SKM-1 (cell line): ENCODE results near the gene SNX9.

Experiments used
- DNase-seq: peaks from one replicate; lab custom pipeline; 2025; ENCODE audit not compliant: unreplicated experiment; lab: John Stamatoyannopoulos, UW

SNX9 gene

DNA sequence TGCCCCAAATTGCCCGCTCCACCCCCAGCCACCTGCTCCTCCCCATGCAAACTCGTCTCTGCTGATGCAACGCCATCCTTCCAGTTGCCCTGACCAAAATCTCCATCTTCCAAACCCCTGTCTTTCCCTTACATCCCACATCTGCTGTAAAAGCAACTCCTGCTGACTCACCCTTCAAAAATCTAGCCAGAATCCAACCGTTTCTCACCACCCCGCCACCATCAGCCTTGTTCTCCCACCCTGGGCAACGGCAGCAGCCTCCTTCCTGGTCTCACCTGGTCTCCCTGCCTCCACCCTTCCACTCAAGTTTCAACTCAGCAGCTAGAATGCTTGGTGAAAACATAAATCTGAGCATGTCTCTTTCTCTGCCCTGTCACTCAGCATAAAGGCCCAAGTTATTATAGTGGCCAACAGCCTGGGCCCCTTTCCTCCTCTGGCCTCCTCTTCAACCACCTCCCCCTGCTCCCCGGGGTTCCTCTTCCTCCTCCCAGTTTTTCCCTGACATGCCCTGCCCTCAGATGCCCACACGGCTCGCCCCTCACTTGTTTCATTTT is 151.4 kb downstream of the SNX9 start:
- no peak for DNase-seq

DNA sequence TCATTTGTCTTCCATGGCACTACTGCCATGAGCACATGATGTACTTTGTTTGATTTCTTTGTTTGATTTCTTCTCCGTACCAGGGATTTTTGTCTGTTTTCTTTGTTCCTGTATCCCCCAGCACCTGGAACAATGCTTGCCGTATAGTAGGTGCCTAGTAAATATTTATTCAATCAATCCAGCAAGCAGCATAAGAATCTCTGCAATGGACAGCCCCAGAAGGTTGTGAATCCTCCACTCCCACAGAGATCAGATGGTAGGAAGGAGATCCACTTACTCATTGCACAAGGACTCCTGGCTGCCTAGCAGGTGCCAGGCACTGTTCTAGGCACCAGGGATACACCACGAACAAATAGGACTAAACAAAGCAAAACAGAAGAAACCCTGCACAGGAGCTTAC is 151.9 kb downstream of the SNX9 start:
- DNase-seq: no peak

DNA sequence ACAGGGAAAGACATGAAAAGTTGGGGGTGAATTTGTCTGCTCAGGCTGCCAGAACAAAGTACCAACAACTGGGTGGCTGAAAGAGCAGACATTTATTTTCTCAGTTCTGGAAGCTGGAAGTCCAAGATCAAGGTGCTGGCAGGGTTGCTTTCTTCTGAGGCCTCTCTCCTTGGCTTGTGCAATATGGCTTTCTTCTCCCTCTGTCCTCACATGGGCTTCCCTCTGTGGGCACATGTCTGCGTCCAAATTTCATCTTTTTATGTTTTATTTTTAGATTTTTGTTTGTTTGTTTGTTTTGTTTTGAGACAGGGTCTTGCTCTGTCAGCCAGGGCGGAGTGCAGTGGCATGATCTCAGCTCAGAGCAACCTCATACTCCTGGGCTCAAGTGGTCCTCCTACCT is 152.4 kb downstream of the SNX9 start:
- no peak for DNase-seq

DNA sequence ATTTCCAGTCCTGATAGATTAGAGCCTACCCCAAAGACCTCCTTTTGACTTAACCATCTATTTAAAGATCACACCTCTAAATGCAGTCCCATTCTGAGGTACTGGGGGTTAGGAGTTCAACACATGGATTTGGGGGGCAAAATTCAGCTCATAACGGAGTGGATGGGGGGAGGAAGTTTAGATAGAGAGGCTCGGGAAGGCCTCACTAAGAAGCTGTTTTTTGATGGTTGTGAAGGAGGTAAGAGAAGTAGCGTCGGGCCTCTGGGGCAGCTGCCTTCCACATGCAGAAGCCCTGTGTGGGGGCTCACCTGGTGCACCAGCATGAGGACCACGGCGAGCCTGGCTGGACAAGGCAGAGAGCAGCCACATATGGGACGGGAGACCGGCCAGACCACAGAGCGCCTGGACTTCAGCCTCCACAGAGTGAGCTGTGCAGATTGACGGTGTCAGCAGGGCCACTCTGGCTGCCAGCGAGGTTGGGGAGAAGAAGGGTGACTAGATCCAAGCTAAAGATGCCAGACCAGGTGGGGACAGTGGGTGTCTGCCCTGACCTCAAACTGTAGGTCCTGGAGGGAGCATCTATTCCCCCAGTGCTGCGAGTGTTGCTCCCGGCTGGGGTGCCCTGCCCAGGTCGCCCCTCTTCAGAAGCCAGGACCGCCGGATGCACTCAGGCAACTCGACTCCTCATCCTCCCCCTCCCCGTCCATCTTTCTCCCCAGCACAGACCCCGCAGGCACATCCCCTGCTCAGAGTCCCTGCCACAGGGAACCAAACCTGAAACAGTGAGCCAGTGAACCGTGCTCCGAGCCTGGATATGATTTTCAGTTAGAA is 153.5 kb downstream of the SNX9 start:
- DNase-seq: no peak

DNA sequence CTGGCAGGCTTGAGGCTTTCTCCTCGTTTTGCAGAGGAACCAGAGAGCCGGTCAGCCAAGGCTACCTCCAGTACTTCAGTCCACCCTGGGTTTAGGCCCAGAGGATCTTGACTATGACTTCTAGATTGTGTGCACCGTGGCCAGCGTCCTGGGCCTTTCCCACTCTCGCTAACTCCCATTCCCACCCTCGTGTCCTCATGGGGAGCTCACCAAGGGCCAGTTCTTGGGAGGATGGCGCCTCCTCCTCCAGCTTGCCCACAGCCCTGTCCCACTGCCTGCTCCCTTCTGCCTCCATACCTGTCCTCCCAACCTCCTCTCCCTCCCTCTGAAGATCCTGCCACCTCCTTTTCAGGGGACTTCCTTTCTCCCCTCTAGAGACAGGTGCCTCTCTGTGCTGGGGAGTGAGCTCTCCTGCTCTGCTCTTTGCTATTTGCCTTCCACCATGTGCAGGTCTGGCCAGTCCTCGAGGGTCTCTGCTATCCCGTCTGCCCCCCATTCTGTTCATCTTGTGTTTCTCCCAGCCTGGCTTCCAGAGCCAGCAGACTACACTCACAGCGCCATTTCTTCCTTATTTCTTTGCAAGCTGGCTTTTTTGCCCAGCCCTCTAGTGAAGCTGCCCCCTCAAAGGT is 154.2 kb downstream of the SNX9 start:
- DNase-seq: no peak

DNA sequence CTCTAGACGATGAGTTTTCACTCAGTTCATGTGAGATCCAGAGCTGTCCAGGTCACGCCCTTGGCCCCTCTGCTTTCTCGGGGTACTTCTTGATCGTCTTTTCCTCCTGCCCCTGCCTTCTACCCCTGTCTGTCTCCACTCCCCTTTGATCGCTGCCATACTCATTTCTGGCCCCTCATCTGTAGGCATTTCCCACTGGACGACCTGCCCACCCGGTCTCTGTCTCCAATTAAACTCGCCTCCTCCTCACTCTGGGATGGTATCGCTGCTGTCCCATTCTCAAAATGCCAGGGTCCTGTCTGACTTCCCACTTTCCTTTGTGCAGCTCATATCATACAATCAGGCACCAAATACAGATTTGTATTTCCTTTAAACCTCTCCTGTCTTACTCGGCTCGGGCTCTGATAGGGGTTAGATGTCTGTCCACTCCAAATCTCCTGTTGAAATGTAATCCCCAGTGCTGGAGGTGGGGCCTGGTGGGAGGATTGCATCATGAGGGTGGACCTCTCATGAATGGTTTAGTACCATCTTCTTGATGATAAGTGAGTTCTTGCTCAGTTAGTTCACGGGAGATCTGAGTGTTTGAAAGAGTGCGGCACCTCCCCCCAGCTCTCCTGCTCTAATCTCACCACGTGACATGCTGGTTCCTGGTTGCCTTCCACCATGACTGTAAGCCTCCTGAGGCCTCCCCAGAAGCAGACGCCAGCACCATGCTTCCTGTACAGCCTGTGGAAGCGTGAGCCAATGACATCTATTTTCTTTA is 155.2 kb downstream of the SNX9 start:
- DNase-seq: no peak

DNA sequence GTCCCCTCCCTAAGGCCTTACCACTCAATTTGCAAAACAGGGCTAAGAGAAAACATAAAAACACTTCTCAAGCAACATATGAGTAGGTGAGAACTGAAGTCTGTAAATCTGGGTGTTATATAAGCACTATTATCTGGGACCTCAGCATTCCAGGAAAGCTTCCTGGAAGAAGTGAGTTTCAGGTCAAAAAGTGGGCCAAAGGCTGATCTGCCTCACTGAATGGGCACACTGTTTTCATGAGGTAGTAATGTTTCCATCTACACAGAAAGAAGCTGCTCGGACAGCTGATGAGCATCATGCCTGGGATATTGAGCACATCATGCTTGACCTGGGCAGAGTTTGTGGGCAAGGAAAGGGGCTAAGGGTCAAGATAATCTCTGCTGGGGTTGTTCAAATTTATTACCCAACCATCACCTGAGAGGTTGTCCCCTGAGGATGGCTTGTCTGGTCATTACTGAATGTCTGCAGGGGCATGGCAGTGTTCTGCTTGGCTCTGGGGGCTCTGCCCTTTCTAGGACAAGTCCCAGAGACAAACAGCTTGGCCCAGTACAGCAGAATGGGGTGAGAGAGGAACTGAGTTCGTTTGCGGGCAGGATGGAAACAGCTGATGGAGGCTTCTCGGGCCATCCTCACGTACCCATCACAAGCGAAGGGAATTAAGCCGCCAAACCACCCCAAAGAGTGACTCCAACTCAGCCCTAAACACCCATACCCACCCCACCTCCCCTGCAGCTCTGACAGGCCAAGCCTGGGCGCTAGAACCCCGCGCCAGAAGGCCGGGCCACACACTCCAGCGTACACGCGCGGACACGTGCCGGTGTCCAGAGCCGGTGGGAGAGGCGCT is 157.5 kb downstream of the SNX9 start:
- no peak for DNase-seq

DNA sequence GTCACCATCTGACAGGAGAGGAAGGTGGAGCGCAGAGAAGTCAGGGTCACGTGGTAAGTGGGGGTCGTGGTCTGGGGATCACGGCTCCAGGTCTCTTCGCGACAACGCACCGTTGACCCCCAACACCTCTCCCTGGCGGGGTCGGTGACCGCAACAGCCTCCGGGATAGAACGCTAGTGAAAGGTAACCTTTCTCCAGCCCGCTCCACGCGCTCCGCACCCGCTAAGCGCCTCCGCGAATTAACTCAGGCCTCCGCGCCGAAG is 158.0 kb downstream of the SNX9 start:
- no peak for DNase-seq

DNA sequence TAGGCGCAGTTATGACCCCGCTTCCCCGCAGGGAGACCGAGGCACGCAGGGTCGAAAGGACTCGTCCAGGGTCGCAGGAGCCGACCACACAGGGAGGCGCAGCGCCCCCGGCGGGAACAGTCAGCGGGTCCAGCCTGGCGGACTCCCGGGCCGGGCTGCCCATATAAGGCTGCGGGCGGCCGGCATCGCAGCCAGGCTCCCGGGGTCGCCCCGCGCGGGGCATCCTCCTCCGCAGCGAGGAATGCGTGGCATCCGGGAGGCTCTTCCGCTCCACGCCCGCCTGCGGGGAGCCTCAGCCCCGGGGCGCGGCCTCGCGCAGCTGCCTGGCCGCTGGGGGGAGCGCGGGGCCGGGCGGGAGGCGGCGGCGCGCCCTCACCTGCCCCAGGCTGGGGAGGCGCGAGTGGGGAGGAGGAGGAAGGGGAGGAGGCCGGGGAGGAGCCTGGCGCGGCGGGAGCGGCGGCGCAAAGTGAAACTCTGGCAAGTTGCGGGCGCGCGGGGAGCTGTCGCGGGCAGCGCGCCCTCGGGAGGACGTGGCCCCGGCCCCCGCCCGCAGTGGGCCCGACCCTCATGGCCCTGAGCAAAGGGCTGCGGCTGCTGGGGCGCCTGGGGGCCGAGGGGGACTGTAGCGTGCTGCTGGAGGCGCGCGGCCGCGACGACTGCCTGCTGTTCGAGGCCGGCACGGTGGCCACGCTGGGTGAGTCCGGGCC is 158.5 kb downstream of the SNX9 start, which contains the start of gene SYNJ2:
Gene SYNJ2 (plus strand): TSS at position 469 of the 707 bp plus-strand sequence. CDS start 99 bp downstream, at position 568.
- peak; percentile 32 for DNase-seq

DNA sequence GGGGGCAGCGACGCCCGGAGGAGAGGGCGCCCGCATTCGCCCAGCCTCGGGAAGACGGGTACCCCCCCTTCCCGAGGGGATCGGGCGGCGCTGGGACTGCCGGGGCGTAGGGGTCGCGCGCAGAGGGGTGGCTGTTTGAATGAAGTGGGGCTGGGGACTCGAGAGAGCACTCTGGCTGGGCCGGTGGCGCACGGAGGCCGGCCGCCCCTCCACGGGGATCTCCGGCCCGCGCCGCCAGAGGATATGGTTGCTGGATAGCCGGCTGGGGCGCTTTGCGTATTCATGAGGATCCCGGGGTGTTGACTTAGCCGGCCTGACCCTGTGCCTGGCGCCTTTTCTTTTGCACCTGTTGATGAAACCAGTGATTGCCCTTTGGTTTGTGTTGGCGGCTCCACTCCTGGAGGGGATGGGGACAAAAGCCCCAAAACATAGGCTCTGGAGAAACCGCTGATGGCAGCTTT is 159.1 kb downstream of the SNX9 start:
- DNase-seq: no peak

DNA sequence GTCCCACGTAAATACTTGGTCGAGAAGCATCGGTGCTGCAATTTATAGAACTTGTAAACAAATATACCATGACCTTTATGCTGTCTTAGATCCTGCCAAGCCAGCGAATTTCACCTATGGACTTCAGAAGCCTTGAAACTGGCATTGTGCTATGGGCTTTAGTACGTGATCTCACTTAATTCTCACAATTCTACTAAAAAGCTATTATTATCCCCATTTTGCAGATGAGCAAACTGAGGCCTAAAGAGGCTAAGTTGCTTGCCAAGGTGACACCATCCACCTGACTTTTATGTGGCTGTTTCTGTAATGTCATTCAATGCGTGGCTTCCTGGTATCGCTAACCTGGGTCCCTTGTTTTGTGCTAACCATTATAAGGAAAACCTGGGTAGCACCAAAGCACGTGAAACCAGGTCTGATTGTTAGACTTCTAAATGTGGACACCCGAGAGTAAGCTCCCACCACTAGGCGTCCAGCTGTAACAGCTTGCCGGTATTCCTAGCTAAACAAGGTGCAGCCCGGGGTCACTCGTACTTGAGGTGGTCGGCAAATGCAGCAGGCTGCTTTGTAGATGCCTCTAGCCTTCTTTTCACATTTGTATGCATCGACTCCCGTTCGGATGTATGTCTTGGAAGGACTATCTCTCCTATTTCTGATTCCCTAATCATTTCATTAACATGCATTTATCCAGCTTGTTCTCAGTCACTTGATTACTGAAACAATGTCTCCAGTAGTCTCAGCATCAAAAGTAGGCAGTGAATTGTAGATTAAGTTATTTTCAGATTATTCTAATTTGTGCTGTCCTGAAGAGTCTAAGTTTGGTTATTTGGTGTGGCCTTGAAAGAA is 159.7 kb downstream of the SNX9 start:
- DNase-seq: no peak

DNA sequence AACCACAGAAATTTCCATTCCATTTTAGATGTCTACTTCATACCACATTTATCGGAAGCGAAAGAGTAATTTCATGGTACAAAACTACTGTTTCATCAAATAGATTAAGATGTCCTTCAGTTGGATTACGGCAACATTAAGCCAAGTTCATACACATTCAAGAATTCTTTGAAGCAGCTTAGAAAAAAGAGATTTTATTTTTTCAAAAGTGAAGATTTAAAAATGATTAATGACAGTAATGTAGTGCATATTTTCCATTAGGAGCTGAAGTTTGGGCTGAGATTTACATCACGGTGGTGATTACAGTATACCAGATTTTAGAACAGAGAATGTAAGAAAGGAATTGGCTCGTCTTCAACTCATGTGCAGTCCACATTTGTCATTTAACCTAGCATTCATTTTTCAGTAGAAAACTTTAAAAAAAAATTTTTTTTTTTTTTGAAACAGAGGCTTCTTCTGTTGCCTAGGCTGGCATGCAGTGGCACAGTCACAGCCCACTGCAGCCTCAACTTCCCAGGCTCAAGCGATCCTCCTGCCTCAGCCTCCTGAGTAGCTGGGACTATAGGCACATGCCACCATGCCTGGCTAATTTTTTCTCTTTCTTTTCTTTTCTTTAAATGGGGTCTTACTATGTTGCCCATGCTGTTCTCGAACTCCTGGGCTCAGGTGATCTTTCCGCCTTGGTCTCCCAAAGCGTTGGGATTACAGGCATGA is 160.5 kb downstream of the SNX9 start:
- no peak for DNase-seq

DNA sequence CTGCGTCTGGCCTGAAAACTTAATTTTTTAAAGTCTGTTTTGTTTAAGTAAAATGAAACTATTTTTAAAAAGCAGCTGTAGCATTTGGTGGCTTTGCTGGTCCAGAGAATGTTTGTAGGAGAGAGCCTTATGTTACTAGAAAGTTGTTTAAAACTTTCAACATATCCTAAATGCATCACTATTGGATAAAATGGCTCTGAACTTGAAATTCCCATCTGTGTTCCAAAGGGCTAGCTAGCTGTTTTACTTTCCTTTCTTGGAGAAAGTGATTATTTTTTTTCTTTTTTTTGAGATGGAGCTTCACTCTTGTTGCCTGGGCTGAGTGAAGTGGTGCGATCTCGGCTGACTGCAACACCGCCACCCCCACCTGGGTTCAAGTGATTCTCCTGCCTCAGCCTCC is 161.1 kb downstream of the SNX9 start:
- no peak for DNase-seq

DNA sequence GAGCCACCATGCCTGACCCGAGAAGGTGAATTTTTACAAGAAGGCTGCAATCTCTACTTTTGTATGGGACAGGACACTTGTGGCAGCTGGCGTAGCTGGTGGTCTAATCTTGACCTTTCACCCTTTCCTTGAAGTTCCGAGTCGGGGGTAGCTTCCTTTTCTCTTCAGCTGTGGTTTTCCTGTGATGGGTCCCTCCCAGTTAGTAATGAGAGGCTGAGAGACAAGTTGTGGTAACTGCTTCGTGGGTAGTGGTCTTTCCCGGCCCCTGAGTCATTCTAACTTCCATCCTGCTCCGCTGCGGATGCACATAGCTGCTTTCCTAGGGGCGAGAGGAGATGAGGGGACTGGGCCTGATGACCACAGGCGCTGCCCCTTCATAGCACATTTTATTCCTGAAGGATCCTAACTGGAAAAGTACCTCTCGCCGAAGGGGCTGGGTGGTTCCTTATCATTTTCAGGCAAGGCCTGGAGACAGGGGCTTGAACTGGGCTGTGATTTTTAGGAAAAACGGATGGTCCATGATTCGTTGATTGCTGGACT is 161.7 kb downstream of the SNX9 start:
- DNase-seq: no peak

DNA sequence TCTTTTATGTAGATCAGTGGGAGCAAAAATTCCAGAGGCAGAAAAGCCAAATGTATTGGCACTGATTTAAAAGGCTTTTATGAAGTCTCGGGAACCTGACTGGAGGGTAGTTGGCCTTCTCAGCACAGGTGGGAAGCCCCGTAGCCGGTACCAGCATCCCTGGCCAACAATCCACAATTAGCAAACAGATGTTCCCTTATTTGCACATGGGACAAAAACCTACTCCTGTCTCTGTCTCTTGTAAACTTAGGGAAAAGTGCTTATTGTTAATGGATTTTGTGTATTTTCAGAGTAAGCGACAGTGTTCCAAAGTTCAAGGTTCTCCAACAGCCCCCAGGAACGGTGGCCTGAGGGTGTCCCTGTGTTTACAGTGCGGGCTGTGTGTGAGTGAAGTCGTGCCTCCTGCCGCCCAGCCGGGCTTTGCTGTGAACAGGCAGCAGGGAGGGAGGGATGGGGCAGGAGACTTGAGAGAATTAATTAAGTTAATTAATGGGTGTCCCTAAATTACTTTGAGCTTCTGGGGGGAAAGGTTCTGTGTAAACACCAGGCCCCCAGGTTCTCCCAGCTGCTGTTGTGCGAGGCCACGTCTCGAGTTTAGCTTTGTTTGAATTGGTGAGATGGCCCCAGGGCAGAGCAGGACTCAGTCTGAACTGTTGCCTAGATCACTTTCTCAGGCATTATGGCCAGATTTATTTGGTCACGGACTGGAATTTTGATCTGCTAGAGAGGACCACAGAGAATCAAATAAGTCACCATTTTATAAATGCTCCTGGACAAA is 162.5 kb downstream of the SNX9 start:
- no peak for DNase-seq

DNA sequence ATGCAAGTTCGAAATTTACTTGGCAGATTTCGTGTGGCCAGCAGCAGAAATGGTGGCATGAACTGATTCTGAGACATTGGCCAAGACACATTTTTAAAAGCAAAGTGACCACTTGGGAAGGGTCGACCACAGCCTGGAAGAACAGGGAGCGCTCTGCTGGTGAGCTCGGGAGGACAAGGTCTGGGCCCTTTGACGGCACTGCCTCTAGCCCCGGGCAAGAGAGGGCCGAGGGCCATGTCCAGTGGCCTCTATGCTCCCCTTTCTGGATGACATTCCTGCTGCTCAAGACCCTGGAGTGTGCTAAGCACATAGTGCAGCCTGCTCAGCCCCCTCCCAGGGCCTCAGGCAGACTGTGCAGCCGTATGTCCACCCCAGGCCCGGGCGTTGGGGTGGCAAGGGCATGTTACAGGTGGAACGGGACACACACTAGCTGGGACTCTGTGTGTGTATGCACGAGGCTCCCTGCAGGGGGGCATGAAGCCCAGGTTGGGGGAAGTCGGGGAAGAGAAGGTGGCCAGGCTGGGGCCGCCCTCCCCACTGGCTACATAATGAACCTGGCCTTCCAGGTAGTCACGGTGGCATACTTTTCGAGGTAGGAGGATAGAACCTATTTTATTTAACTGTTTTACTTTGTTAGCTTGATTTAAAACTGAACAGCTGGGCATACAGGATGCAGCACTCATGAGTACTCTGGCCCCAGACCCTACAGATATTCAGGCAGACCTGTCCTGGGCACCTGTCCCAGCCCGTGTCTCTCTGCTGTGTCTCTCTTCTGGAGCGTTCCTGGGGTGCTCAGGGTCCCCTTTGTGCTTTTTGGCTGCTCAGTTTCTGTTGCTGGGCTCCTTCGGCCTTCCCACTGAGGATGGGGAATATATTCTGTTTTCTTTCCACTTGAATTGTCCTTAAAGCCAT is 165.0 kb downstream of the SNX9 start:
- DNase-seq: no peak

DNA sequence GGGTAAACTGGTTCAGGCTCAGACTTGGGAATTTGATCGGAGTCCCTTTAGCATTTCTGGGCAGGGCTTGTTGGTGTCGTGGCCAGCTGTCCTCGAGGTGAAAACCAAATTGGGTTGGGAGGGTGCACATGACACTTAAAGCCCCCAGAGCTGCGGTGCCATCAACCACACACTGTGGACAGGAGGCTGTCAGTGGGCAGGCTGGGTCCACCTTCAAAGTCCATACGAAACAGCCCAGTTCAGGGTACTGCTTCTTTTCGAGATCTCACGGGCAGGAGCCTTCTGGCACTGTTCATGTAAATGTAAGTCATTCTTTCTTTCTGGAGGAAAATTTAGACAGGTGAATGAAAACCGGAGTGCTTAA is 165.6 kb downstream of the SNX9 start:
- no peak for DNase-seq
